Activated CD4-positive, CD25-positive, alpha-beta regulatory T cell treated with anti-CD3 and anti-CD28 coated beads, Interleukin-2, amount 50 U/mL, for 72 hours (primary cell): ENCODE measurements around the gene TLN1.

Experiments used
- DNase-seq: peaks from one replicate; pipeline ENCODE4 v3.0.0; 2021

The TLN1 gene

DNA sequence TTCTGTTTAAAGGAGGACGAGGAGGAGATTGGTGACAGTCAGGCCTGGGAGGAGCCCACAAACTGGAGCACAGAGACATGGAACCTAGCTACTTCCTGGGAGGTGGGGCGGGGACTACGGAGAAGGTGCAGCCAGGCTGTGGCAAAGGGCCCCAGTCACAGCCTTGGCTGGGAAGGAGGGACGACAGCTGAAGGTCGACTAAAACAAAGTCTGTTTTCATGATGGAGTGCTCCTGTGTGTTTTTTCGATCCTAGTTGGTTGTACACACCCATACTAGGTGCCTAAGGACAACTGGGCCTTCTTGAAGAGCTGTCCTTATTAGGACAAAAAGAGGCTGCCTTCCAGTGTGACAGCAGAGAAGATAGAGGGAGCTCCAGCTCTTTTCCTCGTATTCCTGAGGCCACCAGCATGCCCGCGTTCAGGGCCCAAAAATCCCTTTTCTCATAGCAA lies 71.0 kb downstream of the TLN1 start:
- no peak for DNase-seq

DNA sequence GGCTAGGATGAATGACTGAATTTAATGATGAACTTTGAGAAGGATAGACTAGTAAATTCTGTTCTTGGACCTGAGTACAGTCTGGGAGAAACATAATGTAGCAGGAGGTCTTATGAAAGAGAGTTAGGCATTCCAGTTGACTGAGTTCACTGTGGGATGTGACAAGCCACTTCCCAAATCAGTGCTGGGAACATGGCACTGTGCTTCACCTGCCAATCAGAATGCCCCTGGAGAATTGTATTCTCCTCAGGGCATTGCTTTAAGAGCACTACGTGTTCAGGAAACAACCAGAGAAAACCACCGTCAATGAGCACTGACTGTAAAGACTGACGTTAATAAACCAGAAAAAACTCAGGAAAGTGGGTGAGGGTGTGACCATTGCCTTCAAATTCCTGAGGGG lies 72.7 kb downstream of the TLN1 start:
- no peak for DNase-seq

DNA sequence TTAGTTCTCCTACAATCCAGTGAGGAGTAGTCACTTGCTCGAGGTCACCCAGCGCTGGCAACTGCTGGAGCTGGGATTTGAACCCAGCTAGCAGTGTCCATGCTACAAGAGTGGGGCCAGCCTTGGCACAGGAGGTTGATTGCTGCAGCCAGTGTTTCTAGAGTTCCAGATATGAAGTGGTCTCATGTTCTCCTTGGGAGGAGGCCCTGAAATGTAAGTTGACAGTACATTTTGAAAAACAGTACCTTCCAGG lies 73.1 kb downstream of the TLN1 start:
- no peak for DNase-seq

DNA sequence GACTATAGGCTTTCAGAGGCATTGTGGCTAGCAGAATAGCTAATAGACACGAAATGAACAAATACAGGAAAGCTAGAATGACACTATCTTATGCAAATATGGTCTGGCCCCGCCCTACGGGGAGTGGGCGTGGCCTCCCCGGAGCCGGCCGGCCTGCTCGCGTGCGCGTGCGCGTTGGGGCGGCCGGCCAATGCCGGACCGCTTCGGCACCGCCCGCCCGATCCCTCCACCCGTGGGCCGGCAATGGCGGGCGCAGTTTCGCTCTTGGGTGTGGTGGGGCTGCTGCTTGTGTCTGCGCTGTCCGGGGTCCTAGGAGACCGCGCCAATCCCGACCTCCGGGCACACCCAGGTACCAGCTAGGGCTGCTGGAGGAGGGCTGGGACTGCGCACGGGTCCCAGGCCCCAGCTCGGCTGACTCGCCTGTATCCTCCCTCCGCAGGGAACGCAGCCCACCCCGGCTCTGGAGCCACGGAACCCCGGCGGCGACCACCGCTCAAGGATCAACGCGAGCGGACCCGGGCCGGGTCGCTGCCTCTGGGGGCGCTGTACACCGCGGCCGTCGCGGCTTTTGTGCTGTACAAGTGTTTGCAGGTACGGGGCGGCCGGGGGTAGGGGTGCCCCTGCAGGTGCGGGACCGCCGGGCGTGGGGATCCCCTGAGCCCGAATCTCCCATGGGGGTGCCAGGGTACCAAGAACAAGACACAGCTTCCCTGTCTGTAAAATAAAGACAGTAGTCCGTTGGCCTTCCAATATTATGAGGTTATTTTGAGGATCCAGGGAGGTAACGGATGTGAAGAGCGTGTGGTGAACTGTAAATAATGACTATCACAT lies 73.6 kb downstream of the TLN1 start, which contains the start of gene CCDC107:
CCDC107 (plus strand) TSS at position 156 of the 831 bp plus-strand sequence; CDS start at position 244, 88 bp downstream.
- peak; percentile 90 for DNase-seq

GRCh38 chr9:35657546-35658136 lies 74.4 kb downstream of the TLN1 start, which contains the start of gene RMRP:
TSS of gene RMRP (minus strand) at chr9:35658019.
- DNase-seq = peak; percentile 83

DNA sequence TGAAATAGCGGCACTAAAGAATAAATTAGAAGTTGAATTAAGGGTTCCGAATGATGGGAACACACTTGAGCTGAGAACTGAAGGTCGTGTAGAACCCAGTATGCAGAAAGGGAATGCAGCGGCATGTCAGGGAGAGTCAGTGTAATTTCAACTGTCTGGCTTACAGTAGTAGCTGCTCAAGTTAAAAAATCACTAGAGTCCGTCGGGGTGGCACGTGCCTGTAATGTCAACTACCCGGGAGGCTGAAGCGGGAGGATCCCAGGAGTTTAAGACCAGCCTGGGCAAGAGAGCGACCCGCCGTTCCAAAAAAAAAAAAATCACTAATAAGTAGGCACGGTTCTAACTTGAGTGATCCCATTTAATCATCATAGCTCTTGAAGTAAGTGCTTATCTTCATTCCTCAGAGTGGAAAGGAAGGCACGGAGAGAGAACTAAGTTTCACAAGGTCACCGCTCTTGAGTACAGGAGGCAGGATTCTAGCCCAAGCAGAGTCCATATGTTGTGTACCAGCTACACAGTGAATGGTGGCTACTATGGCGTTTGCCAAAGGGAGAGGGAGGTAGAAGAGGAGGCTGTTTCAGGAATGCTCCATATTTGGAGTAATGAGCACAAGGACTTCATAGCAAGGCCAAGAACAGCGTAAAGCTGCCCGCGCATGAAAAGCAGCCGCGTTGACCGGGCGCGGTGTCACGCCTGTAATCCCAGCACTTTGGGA lies 75.0 kb downstream of the TLN1 start:
- DNase-seq = no peak

DNA sequence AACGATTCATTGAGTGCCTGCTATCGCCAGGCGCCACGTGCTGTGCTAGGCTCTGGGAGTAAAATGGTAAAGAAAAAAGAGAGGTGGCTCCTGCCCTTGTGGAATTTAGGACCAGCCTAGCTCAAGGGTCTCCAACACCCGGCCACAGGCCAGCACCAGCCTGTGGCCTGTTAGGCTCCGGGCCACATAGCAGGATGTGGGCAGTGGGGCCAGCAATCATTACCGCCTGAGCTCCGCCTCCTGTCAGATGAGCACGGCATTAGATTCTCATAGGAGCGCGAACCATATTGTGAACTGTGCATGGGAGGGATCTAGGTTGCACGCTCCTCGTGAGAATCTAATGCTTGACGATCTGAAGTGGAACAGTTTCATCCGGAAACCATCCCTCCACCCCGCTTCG lies 75.6 kb downstream of the TLN1 start:
- DNase-seq = no peak

GRCh38 chr9:35653611-35654010 lies 78.4 kb downstream of the TLN1 start:
- DNase-seq = no peak

DNA sequence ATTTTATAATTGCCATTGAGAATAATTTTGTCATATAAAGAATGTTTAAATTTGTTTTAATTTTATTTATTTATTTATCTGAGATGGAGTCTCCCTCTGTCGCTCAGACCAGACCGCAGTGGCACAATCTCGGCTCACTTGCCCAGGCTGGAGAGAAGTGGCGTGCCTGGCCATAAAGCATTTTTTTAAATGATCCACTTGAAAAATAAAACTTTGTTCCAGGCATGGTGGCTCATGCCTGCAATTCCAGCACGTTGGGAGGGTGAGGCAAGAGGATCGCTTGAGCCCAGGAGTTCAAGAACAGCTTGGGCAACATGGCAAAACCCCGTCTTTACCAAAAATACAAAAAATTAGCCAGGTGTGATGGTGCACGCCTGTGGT lies 79.2 kb downstream of the TLN1 start:
- DNase-seq = no peak

DNA sequence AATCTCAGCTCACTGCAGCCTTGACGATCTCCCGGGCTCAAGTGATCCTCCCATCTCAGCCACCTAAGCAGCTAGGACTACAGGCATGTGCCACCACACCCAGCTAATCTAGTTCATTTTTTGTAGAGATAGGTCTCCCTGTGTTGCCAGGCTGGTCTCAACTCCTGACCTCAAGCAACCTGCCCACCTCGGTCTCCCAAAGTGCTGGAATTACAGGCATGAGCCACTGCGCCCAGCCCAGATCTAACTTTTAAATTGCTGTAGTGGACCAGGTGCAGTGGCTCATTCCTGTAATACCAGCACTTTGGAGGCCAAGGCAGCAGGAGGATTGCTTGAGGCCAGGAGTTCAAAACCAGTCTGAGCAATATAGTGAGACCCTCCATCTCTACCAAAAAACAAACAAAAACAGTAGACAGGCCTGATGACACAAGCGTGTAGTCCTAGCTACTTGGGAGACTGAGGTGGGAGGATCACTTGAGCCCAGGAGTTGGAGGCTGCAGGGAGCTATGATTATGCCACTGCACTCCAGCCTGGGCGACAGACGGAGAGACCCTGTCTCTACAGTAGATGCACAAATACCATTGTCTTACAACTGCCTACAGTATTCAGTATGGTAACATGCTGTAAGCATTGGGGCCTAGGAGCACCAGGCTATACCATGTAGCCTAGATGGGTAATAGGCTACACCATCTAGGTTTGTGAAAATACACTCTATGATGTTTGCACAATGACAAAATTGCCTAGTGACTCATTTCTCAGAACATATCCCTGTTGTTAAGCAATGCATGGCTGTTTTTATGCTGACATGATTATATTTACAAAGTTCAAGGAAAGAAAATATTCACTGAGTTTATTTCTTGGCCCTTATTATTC lies 79.8 kb downstream of the TLN1 start:
- no peak for DNase-seq

DNA sequence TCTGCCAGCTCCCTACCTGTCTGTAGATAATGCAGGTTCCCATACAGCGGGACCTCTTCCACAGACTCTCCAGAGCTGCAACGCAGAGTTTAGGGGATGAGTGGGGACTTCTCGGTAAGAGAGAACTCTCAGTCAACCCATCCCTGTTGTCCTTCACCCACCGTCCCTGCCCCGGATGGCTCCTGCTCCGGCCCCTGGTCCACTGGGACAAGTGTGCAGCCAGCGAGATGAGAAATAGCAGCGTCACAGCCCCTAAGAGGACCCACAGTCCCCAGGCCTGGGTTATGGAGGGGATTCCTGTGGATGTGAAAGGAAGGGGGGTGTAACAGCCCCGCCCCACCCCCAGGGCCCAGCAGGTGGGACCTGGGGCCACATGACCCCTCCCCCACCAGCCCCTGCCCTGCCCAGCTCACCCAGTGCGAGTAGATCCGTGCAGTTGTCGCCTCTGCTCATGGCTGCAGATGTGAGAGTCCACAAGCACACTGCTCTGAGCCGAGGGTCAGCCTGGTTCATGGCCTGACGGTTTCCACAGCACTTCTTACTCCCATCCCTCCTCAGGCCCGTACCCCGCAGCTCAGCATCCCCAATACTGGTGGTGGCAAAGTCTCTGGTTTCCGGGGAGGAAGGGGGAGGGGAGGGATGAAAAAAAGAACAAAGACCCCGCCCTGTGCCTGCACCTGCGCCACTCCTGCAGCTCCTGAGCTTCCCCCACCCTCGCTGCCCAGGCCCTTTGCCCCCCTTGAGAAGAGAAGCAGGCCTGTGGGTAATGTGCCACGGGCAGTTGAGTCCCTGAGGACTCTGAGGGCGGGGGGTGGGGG lies 81.4 kb downstream of the TLN1 start, which contains the start of gene SIT1:
SIT1 (minus strand) TSS at position 591 of the 818 bp plus-strand sequence; CDS start at position 513, 78 bp downstream.
- DNase-seq = no peak

DNA sequence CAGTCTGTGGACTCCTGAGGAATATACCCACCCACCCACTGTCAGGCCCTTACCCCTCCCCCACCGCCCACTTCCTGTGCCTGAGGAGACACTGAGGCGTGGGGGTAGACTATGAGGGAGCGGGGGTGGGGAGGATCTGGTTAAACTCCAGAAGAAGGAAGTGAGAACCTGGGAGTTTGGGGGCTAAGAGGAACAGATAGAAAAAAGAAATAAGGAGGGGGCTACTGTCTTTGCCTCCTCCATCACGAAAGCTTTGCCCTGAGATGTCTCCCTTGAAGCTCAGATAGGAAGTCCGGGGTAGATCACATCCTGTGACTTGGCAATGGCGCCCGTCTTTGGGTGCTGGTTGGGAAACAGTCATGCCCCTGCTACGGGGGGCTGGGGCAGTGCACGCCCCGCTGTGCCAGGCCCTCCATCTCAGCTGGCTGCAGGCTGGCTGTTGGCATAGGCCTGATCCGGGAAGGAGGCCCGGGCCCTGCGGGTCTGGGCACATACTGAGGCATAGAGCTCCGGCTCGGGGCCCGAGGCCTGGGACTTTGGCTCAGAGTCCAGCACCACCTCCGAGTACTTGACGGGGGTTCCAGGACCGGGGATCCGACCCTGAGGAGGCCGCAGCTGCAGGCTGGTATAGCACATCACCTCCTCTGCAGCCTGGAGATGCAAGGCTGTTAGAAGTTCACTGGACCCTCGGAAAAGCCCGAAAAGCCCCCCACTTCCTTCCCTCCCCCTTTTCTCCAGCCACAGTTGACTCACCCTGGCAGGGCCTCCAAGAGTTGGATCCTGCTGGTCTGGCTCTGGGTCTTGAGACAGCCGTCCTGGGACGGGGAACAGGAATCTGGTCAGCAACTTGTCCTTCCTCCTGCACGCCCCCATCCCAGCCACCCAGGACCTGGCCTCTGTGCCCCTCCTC lies 82.3 kb downstream of the TLN1 start:
- DNase-seq = no peak
